Middle frontal gyrus (tissue), 1 donor: ENCODE data around the gene CRABP2.
A peak's percentile ranks its signal among the peaks of the same experiment; 100 is the strongest.

Experiments
- DNase-seq: peaks from one replicate; pipeline ENCODE4 v3.0.0-alpha.2; 2015; ENCODE audit warnings: low spot score; ENCODE audit errors: extremely low spot score

Gene CRABP2

GRCh38 chr1:156656806-156657740, 48.3 kb downstream of the CRABP2 start:
- peak; percentile 74 for DNase-seq

DNA sequence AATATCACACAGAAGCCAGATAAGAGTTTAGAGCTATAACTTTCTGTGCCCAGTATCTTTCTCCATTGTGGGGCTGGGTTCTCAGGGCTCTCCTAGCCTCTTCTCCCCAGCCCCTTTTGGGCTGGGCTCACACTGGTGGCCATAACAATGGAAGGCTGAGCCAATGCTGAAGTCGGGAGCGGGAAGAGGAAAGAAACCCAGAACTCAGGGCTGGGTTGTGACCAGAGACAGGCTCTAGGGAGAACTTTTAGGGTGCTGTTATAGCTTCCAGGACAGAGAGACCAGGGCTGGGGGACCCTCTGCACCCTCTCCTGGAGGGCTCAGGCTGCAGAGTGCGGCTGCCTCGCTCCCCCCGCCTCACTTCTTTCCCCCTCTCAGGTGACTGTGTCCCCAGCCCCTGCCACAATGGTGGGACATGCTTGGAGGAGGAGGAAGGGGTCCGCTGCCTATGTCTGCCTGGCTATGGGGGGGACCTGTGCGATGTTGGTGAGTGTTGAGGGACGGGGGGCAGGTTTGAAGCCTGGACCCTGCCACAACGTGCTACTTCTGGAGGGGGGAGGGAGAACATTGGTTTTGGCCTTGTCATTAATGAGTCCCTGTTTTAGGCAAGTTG, 49.4 kb downstream of the CRABP2 start:
- no peak for DNase-seq

- no peak for DNase-seq
These were observed 50.1 kb downstream of the CRABP2 start for GRCh38 chr1:156655151-156655903.

DNA sequence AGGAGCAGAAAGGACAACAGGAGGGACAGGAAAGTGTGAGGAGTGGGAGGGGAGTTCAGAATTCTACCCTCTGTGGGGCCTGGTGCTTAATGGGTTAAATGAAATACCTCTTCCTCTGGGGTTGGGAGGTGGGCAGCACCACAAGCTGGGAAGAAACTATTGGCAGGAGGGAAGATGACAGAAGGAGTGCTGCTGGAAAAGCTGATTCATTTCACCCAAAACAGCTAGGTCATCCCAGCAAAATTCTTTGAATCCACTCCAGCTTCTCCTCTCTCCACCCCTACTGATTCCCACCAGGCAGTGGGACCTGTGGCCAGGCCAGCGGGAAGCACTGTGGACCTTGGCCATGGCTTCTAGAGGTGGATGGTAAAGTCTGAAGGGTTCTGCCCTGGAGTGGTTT, 50.7 kb downstream of the CRABP2 start:
- no peak for DNase-seq

- no peak for DNase-seq
These were observed 52.4 kb downstream of the CRABP2 start for GRCh38 chr1:156652992-156653355.

DNA sequence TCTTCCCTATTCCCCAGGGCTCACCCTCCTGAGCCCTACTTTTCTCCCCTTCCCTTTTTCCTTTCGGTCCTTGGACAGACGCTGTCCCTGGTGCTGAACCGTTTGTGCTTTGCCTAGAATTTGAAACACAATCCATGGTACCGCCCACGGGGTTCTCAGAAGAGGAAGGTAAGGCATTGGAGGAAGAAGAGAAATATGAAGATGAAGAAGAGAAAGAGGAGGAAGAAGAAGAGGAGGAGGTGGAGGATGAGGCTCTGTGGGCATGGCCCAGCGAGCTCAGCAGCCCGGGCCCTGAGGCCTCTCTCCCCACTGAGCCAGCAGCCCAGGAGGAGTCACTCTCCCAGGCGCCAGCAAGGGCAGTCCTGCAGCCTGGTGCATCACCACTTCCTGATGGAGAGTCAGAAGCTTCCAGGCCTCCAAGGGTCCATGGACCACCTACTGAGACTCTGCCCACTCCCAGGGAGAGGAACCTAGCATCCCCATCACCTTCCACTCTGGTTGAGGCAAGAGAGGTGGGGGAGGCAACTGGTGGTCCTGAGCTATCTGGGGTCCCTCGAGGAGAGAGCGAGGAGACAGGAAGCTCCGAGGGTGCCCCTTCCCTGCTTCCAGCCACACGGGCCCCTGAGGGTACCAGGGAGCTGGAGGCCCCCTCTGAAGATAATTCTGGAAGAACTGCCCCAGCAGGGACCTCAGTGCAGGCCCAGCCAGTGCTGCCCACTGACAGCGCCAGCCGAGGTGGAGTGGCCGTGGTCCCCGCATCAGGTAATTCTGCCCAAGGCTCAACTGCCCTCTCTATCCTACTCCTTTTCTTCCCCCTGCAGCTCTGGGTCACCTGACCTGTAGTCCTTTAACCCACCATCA, 53.0 kb downstream of the CRABP2 start:
- no peak for DNase-seq
